ENCODE data around the gene MAP2K5. TPM values are rescaled to one million over a fixed set of nuclear protein-coding genes. Genes with fewer than 3 reads are reported as not detected.
"Not testable (repeated sequence)": the region's sequence is repeated elsewhere in the genome, so short reads cannot be mapped to it uniquely, and the experiment has no call there.

Gene MAP2K5
- total RNA-seq, 1 experiment from 2014 or later, result 6.4 TPM

GRCh38 chr15:67660874-67661606 lies 118.5 kb downstream of the MAP2K5 start:
- DNase-seq (ENCODE audit: low read depth), result no peak

DNA sequence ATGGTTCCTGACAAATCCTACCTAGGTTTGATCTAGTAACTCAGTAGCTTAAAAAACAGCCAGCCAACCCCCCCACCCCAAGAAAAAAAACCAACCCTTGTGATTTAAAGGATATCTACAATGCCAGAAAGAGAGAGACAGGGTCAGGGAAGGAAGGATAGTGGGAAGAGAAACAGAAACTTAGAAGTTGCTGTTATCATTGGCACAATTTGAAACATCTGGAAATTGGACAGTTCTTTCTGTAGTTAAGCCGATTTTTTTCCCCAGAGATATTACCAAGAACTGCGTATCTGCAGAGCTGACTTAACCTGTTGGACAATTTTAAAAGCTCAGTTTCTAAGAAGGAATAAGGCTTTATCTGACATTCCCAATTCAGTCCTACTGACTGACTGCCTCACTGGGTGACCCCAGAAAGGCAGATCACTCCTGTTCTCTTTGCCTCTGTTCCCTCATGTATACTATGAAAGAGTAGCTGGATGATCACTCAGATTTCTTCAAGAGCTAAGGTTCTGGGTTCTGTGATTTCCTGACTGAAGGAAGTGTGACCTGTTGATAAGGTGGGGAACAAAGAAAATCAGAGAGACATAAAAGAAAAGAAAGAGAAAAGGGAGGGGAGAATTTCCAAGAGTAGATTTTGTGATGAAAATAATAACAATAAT lies 128.3 kb downstream of the MAP2K5 start:
- DNase-seq (ENCODE audit: low read depth), result no peak

- not testable (repeated sequence) for DNase-seq (ENCODE audit: low read depth)
These were observed 130.3 kb downstream of the MAP2K5 start for GRCh38 chr15:67672834-67673233.

DNA sequence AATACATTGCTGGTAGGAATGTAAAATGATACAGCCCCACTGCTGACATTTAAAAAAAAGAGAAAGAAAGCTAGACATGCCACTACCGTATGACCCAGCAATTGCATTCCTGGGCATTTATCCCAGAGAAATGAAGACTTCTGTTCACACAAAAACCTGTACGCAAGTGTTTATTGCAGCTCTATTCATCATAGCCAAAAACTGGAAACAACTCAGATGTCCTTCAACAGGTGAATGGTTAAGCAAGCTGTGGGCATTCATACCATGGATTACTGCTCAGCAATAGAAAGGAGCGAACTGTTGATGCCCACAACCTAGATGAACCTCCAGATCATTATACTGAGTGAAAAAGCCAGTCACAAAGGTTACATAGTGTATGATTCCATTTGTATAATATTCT lies 132.5 kb downstream of the MAP2K5 start:
- DNase-seq (ENCODE audit: low read depth), result no peak

GRCh38 chr15:67678089-67678488 lies 135.6 kb downstream of the MAP2K5 start:
- DNase-seq (ENCODE audit: low read depth), result no peak

GRCh38 chr15:67678993-67679392 lies 136.5 kb downstream of the MAP2K5 start:
- no peak for DNase-seq (ENCODE audit: low read depth)

DNA sequence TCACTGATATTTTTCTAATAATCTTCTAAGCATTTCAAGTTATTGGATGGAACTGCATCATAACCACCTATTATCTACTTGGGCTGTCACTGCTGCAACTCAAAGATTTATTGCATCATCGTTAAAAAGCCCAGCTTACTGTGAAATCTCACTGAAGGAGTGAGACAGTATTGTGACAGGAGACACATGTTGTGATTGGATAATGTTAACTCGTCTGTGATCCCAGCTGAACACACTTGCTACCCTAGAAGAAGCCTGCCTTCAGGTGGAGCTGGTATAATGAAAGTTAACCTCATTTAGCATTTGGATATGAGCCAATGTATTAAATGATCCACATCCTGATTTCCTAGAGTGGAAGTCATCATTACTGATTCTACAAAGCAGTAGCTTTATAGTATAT lies 138.1 kb downstream of the MAP2K5 start:
- no peak for DNase-seq (ENCODE audit: low read depth)

- peak; percentile 12 for DNase-seq (ENCODE audit: low read depth)
These were observed 142.6 kb downstream of the MAP2K5 start for GRCh38 chr15:67685008-67685599.

DNA sequence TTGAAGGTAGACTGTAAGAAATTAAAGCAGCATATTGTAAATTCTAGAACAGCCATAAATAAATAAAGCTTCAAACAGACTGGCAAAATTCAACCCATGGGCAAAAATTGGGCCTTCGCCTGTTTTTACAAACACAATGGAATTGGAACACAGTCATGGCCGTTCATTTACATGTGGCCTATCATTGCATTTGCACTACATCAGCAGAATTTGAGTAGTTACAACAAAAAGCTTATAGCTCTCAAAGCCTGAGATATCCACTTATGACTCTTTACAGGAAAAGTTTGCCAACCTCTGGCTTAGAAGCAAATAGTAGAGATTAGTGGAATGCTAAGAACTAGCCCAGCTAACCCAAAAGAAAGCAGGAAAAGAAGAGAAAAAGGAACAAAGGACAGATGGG lies 143.2 kb downstream of the MAP2K5 start:
- DNase-seq (ENCODE audit: low read depth), result no peak

GRCh38 chr15:67690936-67691335 lies 148.4 kb downstream of the MAP2K5 start:
- peak; percentile 71 for DNase-seq (ENCODE audit: low read depth)

- DNase-seq (ENCODE audit: low read depth), result no peak
These were observed 148.9 kb downstream of the MAP2K5 start for GRCh38 chr15:67691450-67691849.

DNA sequence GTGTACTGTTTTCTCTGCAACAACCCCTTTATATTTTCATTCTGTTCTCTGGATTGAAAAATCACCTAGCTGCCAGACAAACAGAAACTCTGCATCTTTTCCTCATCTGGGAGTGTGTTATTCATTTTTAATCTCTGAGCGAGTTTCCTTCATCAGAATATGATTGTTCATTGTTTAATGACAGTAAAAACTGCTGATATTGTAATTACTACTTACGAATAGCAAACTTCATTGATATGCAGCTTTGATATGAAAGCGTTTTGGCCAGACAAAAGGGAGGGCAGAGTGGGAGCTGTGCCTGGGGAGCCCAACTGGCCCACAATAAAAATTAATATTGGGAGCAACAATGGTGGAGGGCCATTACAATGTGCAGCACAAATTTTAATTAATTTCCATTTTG lies 150.1 kb downstream of the MAP2K5 start:
- DNase-seq (ENCODE audit: low read depth), result no peak

DNA sequence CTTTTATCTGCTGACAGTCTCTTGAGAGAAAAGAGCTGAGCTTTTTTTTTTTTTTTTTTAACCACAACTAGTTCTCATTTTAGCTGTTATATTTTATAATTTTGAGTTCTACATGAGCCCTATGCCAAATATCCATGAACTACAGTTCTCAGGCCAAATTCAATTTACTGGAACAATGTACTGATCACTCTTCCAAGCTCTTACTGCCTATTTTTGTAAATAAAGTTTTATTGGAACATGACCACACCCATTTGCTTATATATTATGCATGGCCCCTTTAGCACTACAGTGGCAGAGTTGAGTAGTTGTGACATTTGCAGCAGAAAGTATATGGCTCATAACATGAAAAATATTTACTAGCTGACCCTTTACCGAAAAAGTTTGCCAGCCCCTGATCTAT lies 153.6 kb downstream of the MAP2K5 start:
- DNase-seq (ENCODE audit: low read depth), result no peak

DNA sequence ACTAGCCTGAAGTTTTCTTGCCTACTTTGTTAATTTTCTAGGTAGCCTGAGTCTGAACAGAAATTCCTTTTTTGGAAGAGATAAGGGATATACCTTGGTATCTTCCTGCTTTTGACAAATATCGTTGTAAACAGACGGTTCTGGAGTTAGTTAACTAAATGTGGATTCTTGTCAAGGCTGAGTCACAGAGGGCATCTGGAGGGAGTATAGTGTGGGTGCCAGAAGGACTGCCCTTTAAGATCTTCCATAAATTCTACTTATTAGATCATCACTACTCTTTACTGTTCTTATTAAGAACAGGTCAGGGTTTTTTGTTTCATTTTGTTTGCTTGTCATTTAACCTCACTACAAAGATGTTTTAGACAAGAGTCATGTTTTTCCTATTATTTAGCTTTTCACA lies 157.5 kb downstream of the MAP2K5 start:
- peak; percentile 3 for DNase-seq (ENCODE audit: low read depth)

DNA sequence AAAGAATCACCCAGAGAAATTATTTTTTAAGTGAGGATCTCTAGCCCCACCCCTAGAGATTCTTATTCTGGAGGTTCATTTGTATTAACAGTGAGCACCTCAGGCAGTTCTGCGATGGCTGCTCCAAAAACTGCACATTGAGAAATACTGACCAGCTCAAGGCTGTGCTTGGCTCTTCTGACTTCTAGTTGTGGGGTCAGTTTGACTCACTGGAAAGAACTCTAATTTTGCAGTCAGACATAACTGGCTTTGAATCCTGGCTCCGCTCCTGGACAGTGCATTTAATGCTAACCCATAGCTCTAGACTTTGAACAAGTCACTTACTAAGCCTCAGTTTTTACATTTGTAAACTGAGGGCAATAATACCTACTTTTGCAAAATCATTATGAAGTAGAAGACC lies 159.2 kb downstream of the MAP2K5 start:
- DNase-seq (ENCODE audit: low read depth), result no peak

DNA sequence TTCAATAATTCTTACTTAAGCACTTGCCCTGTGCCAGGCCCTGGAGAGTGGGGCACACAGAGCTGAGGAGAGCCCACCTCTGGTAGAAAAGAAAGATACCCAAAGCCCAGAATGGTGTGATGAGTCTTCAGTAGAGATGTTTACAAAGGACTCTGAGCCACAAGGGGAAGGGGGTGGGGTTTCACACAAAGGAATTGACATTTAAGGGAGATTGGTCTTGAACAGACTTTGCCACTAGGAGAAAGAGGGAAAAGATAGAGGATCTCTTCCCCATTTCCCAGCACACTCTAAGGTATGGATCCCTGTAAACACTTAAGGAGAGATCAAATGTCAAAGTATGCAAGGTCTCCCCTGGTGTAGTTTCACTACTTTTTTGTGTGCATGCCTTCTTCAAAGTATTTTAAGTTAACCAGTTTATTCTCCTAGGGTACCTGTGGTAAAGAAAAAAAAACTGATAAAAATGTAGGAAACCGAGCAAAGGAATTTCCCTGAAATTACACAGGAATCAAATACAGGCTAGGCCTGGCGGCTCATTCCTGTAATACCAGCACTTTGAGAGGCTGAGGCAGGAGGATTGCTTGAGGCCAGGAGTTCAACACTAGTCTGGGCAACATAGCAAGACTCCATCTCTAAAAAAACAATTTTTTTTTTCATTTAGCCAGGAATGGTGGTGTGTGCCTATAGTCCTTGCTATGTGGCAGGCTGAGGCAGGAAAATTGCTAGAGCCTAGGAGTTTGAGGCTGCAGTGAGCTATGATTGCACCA lies 165.2 kb downstream of the MAP2K5 start:
- no peak for DNase-seq (ENCODE audit: low read depth)

- no peak for DNase-seq (ENCODE audit: low read depth)
These were observed 166.0 kb downstream of the MAP2K5 start for GRCh38 chr15:67708500-67708899.

GRCh38 chr15:67715170-67715569 lies 172.7 kb downstream of the MAP2K5 start:
- DNase-seq (ENCODE audit: low read depth), result no peak

DNA sequence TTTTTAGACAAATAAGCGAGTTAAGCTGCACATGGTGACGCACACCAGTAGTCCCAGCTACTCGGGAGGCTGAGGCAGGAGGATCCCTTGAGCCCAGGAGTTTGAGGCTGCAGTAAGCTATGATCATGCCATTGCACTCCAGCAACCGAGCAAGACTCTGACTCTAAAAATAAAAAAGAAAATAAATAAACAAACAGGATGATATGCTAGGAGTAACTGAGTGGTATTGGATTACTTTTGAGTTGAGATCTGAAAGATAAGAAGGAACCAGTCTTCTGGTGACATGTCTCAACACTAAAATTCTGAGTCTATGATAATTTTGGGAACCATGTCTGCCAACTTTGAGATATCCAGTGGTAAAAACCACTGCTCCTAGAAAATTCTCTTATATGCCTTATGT lies 173.7 kb downstream of the MAP2K5 start:
- no peak for DNase-seq (ENCODE audit: low read depth)

DNA sequence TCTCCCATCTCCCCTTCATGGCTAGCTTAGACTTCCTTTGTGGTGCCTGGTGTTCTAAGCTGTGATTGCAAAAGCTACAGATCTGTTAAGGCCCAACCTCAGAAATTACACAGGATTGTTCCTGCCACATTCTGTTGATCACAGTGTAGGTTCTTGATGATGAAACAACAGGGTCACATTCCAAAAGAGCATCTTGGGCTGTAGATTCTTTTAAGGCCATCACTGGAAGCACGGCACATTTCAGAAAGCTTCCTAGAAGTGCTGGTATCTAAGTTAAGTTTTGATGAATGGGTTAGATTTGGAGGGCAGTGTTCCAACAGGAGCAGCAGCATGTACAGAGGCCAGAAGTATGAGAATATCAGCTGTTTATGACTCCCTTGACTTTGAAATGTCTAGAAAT lies 175.3 kb downstream of the MAP2K5 start:
- no peak for DNase-seq (ENCODE audit: low read depth)

DNA sequence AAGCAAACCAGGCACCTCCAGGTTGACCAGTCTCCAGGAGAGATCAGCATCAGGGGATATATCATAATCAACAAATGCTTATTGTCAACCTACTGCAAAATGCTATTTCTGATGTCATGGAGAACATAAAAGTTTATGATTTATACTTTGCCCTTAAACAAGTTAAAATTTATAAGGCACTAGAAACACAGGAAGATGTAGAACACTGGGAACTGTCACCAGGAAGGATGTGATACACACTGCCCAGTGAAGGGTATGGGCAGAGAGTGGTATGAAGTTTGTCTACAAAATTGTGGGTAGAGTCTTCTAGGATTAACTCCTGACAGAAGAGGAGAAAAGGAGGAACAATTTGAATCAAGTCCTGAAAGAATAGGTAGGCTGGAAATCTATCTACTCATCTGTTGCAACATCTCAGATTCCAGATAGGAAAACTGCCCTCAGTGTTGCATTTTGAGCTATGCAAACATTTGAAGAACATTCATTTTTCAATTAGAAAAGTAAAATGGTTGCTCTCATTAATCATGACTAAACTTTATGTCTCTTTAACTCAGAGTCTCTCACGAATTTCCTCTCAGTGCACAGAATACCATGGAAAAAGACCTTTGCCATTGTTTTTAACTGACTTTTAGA lies 176.9 kb downstream of the MAP2K5 start:
- no peak for DNase-seq (ENCODE audit: low read depth)

All from HT1080 (cell line).